ENCODE data around the gene RHOG.

The RHOG gene

DNA sequence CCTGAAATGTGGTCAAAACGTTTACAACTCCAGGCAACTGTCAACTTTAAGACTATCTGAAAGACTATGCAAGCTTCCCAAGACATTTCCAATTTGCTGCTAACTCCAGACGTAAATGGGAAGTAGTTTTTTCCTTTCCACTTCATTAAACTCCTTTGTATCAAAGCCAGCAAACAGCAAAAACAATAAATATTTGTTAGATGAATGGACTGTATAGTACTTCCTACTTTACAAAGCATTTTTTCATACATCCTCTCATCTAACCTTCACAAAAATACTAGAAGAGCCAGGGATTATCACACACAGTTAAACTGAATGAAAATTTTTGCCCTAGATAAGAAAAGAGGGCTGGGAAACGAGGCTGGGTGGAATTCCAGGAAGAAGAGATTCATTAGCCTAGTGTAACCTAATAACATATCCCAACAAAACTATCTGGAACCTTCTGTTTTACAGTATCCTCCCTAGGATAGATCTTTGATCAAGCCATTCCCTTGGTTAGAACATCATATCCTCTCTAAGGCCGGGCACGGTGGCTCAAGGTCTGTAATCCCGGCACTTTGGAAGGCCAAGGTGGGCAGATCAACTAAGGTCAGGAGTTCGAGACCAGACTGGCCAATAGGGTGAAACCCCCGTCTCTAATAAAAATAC lies 53.9 kb downstream of the RHOG start:
- peak overlapping the region; percentile 7 for H3K27ac ChIP-seq
- DNase-seq (ENCODE audit: low read depth, low spot score): no peak

DNA sequence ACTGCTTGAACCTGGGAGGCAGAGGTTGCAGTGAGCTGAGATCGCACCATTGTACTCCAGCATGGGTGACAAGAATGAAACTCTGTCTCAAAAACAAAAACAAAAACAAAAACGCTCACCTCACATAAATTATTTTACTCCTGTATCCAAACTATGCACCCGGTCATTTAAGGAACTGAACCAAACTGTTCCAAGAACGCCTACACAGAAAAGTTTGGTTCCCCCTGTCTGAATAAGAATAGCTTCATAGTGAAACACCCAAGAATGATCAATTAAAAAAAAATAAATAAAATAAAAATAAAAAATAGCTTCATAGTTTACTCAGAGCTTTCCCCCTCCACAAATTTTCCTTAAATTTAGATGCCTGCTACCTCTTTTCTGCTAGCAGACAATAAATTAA lies 57.1 kb downstream of the RHOG start:
- DNase-seq (ENCODE audit: low read depth, low spot score): no peak
- peak overlapping the region; percentile 28 for H3K27ac ChIP-seq

- H3K27ac ChIP-seq: peak overlapping the region; percentile 28
Observed at GRCh38 chr11:3782963-3783362, 57.8 kb downstream of the RHOG start.

GRCh38 chr11:3781423-3781822 lies 59.3 kb downstream of the RHOG start:
- H3K27ac ChIP-seq: peak overlapping the region; percentile 28
- peak; percentile 3 for DNase-seq (ENCODE audit: low read depth, low spot score)

More at GRCh38 chr11:3782963-3783362, 57.8 kb downstream of the RHOG start:
- no peak for DNase-seq (ENCODE audit: low read depth, low spot score)
